A673 (cell line): ENCODE measurements around the gene MANEAL. TPM values are rescaled to one million over a fixed set of nuclear protein-coding genes. Genes with fewer than 3 reads are reported as not detected.

Source experiments
- BruUV-seq: library from RNA; stranded (reverse); fragments of 400-500 nt; replicated peaks from 2 replicates; lab custom pipeline; 2021; lab: Mats Ljungman, UMichigan
- CTCF ChIA-PET: fragments of 300-600 bp; sonication (Branson Sonifier 250); formaldehyde crosslinking; loops from one replicate; lab custom pipeline; 2022; ENCODE audit warnings: antibody characterized with exemption; lab: Charles Lee
- POLR2A ChIA-PET: fragments of 300-600 bp; sonication (Branson Sonifier 250); formaldehyde crosslinking; loops from one replicate; lab custom pipeline; 2022; ENCODE audit warnings: antibody characterized with exemption; ENCODE audit not compliant: low non-redundant PET; lab: Charles Lee
- DNase-seq: peaks from one replicate; pipeline ENCODE4 v3.0.0-alpha.2; 2015; ENCODE audit warnings: low spot score
- H3K27ac ChIP-seq: fragments of 200-600 bp; sonication (generic); 2 replicates; pipeline ENCODE4 v1.5.1; 2016; ENCODE audit warnings: mixed run types, low read depth, mild to moderate bottlenecking, mixed read lengths, antibody characterized with exemption, low read length; ENCODE audit not compliant: poor library complexity, severe bottlenecking
- H3K27me3 ChIP-seq: fragments of 200-600 bp; sonication (generic); replicated peaks from 2 replicates; pipeline ENCODE4 v1.6.1; 2017; ENCODE audit warnings: mixed run types, low read depth, mild to moderate bottlenecking, mixed read lengths, antibody characterized with exemption, low read length; ENCODE audit not compliant: insufficient read depth, poor library complexity
- H3K36me3 ChIP-seq: fragments of 200-600 bp; sonication (generic); 2 replicates; pipeline ENCODE4 v1.6.1; 2016; ENCODE audit warnings: mixed run types, mild to moderate bottlenecking, mixed read lengths, antibody characterized with exemption, low read length; ENCODE audit not compliant: insufficient read depth, poor library complexity, severe bottlenecking
- H3K4me1 ChIP-seq: fragments of 200-600 bp; sonication (generic); 2 replicates; pipeline ENCODE4 v1.6.1; 2017; ENCODE audit warnings: mixed run types, mild to moderate bottlenecking, mixed read lengths, antibody characterized with exemption, low read length; ENCODE audit not compliant: insufficient read depth, poor library complexity, severe bottlenecking
- H3K4me3 ChIP-seq: fragments of 200-600 bp; sonication (generic); 2 replicates; pipeline ENCODE4 v1.5.1; 2016; ENCODE audit warnings: low read depth, mixed run types, mild to moderate bottlenecking, mixed read lengths, low read length; ENCODE audit not compliant: poor library complexity, severe bottlenecking
- H3K9me3 ChIP-seq: fragments of 200-600 bp; sonication (generic); 2 replicates; pipeline ENCODE4 v1.6.1; 2016; ENCODE audit warnings: mixed run types, low read depth, mild to moderate bottlenecking, mixed read lengths, antibody characterized with exemption, low read length; ENCODE audit not compliant: poor library complexity, severe bottlenecking
- CTCF ChIP-seq: fragments of 300-800, 200-600 bp; sonication (generic); conservative IDR thresholded peaks from 2 replicates; pipeline ENCODE4 v1.5.1; 2017; ENCODE audit warnings: low read depth, mild to moderate bottlenecking, antibody characterized with exemption, low read length, moderate library complexity, mixed read lengths
- EZH2 ChIP-seq: fragments of 200-600 bp; sonication (generic); IDR thresholded peaks from 2 replicates; pipeline ENCODE4 v1.6.1; 2017; ENCODE audit warnings: borderline replicate concordance, low read depth, mild to moderate bottlenecking, mixed read lengths, antibody characterized with exemption, low read length; ENCODE audit not compliant: poor library complexity, severe bottlenecking
- intact Hi-C: fragments of 100-400 bp; cut with micrococcal nuclease; formaldehyde crosslinking; loops from one replicate; pipeline ENCODE4 v1.10.0; 2022; ENCODE audit not compliant: unreplicated experiment
- total RNA-seq: library from RNA; stranded (reverse); gene quantifications from 2 replicates; pipeline ENCODE4 v1.2.3, GENCODE V29; 2021

Gene MANEAL
- total RNA-seq, 1 experiment from 2014 or later, result 5.9 TPM

DNA sequence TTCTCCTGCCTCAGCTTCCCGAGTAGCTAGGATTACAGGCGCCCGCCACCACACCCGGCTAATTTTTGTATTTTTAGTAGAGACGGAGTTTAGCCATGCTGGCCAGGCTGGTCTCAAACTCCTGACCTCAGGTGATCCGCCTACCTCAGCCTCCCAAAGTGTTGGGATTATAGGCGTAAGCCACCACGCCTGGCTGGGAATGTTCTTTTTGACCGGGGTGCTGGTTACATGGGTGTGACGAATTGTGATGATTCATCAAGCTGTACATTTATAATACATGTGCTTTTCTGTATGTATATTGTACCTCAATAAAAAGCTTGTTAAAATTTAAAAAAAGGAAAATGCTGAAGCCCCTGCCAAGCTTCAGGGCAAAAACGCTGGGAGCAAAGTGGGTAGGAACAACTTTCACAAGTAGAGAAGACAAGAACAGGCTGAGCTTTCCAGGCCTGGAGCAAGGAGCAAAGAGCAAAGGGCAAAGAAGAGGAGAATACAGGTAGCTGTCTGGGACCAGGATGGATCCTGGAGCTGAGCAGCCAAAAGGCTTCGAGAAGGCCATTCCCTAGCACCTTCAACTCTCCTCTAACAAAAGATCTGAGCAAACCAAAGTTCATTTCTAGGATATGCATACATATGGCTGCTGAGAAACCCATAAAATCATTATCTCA is 34.9 kb downstream of the MANEAL start:
- no peak for DNase-seq
- intact Hi-C loops, result no loop called here
- no peak overlapping the region for H3K27ac ChIP-seq
- ChIA-PET POLR2A (no interaction called here), CTCF (interaction anchor here (0.7 to 1.7 kb wide), 2 partner anchors 20 to 32 kb away, joined by 3 to 4 read pairs; no protein-coding TSS in a partner anchor)
- no peak overlapping the region for H3K4me3 ChIP-seq
- H3K27me3 ChIP-seq, result no peaks in the 10 kb centered on the region
- no peaks in the 10 kb centered on the region for H3K4me1 ChIP-seq
- no TSS peak for BruUV-seq
- H3K36me3 ChIP-seq, result peaks cover 23% of the 10 kb centered on the region
- no peaks in the 10 kb centered on the region for H3K9me3 ChIP-seq
- TF ChIP-seq CTCF (no peak), EZH2 (no peak)

DNA sequence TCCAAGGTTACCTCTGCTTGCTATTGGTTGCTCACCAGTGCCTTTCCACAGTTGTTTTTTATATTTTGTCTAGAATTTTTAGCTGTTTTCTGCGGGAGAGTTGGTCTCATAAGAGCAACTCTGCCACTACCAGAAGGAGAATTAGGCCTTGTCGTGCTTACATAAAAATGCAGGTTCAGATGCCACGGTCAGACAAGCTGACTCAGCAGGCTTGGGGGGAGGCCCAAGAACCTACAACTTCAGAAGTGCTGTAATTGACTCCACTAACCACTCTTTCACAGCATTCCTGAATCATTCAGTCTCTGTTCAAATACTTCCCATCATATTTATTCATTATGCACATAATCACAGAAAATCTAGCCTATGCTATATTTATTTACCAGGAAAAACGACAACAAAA is 37.5 kb downstream of the MANEAL start:
- ChIA-PET CTCF (no interaction called here), POLR2A (no interaction called here)
- H3K9me3 ChIP-seq, result no peaks in the 10 kb centered on the region
- H3K27ac ChIP-seq, result no peak overlapping the region
- intact Hi-C loops, result no loop called here
- no peak for TF ChIP-seq CTCF
- TF ChIP-seq EZH2, result no peak
- BruUV-seq, result no TSS peak
- H3K4me1 ChIP-seq, result no peaks in the 10 kb centered on the region
- H3K4me3 ChIP-seq, result no peak overlapping the region
- no peak for DNase-seq
- H3K36me3 ChIP-seq, result peaks cover 37% of the 10 kb centered on the region
- H3K27me3 ChIP-seq, result no peaks in the 10 kb centered on the region

GRCh38 chr1:37831809-37832208 is 38.2 kb downstream of the MANEAL start:
- DNase-seq, result no peak
- ChIA-PET CTCF (no interaction called here), POLR2A (no interaction called here)
- BruUV-seq, result no TSS peak
- no peak for TF ChIP-seq CTCF
- TF ChIP-seq EZH2, result no peak
- H3K27me3 ChIP-seq, result no peaks in the 10 kb centered on the region
- intact Hi-C loops, result no loop called here
- H3K4me1 ChIP-seq, result no peaks in the 10 kb centered on the region
- H3K4me3 ChIP-seq, result no peak overlapping the region
- H3K9me3 ChIP-seq, result no peaks in the 10 kb centered on the region
- no peak overlapping the region for H3K27ac ChIP-seq
- H3K36me3 ChIP-seq, result peaks cover 41% of the 10 kb centered on the region
